Fibroblast of skin of right quadriceps (primary cell): Measurements from ENCODE around the gene EML1.

ENCODE experiments used
- DNase-seq: peaks from one replicate; pipeline ENCODE4 v3.0.0-alpha.2; 2013

Gene EML1

GRCh38 chr14:99837822-99838221 is 44.6 kb downstream of the EML1 start:
- no peak for DNase-seq

GRCh38 chr14:99838639-99839134 is 45.5 kb downstream of the EML1 start:
- peak; percentile 67 for DNase-seq

- no peak for DNase-seq
Observed at GRCh38 chr14:99839696-99840095, 46.5 kb downstream of the EML1 start.

- no peak for DNase-seq
Observed at GRCh38 chr14:99840265-99840664, 47.1 kb downstream of the EML1 start.

- DNase-seq = no peak
Observed at GRCh38 chr14:99840774-99841305, 47.6 kb downstream of the EML1 start.

- DNase-seq = no peak
Observed at GRCh38 chr14:99841436-99842071, 48.3 kb downstream of the EML1 start.

GRCh38 chr14:99842141-99842540 is 48.9 kb downstream of the EML1 start:
- DNase-seq = no peak

GRCh38 chr14:99846808-99847207 is 53.6 kb downstream of the EML1 start:
- no peak for DNase-seq

GRCh38 chr14:99850709-99851108 is 57.5 kb downstream of the EML1 start:
- no peak for DNase-seq

GRCh38 chr14:99852578-99852977 is 59.4 kb downstream of the EML1 start:
- DNase-seq = no peak

GRCh38 chr14:99853206-99853605 is 60.0 kb downstream of the EML1 start:
- DNase-seq = no peak

- peak; percentile 15 for DNase-seq
Observed at GRCh38 chr14:99854831-99855230, 61.6 kb downstream of the EML1 start.

- DNase-seq = no peak
Observed at GRCh38 chr14:99855271-99855670, 62.1 kb downstream of the EML1 start.

GRCh38 chr14:99857551-99857950 is 64.3 kb downstream of the EML1 start:
- no peak for DNase-seq

- no peak for DNase-seq
Observed at GRCh38 chr14:99860219-99860618, 67.0 kb downstream of the EML1 start.

- DNase-seq = no peak
Observed at GRCh38 chr14:99862136-99862535, 68.9 kb downstream of the EML1 start.

GRCh38 chr14:99863059-99863458 is 69.8 kb downstream of the EML1 start:
- DNase-seq = no peak

GRCh38 chr14:99865408-99865807 is 72.2 kb downstream of the EML1 start:
- DNase-seq = no peak

- no peak for DNase-seq
Observed at GRCh38 chr14:99870617-99871016, 77.4 kb downstream of the EML1 start.

GRCh38 chr14:99871771-99872170 is 78.6 kb downstream of the EML1 start:
- no peak for DNase-seq

GRCh38 chr14:99872786-99873440 is 79.7 kb downstream of the EML1 start:
- DNase-seq = peak; percentile 8

GRCh38 chr14:99873653-99874052 is 80.4 kb downstream of the EML1 start:
- no peak for DNase-seq

- DNase-seq = no peak
Observed at GRCh38 chr14:99874306-99874705, 81.1 kb downstream of the EML1 start.

GRCh38 chr14:99875421-99875820 is 82.2 kb downstream of the EML1 start:
- no peak for DNase-seq
